ENCODE measurements around the gene LARGE1. TPM values are rescaled to one million over a fixed set of nuclear protein-coding genes. Genes with fewer than 3 reads are reported as not detected.

Gene LARGE1
- total RNA-seq, 1 donor from 2014 or later: 195 TPM

GRCh38 chr22:33631777-33632176, 288.5 kb downstream of the LARGE1 start:
- no peak overlapping the region for H3K4me3 Mint-ChIP-seq (ENCODE audit: low read depth)
- H3K36me3 Mint-ChIP-seq (ENCODE audit: insufficient read depth): peaks cover 26% of the 10 kb centered on the region
- TF ChIP-seq, protein P1, sequence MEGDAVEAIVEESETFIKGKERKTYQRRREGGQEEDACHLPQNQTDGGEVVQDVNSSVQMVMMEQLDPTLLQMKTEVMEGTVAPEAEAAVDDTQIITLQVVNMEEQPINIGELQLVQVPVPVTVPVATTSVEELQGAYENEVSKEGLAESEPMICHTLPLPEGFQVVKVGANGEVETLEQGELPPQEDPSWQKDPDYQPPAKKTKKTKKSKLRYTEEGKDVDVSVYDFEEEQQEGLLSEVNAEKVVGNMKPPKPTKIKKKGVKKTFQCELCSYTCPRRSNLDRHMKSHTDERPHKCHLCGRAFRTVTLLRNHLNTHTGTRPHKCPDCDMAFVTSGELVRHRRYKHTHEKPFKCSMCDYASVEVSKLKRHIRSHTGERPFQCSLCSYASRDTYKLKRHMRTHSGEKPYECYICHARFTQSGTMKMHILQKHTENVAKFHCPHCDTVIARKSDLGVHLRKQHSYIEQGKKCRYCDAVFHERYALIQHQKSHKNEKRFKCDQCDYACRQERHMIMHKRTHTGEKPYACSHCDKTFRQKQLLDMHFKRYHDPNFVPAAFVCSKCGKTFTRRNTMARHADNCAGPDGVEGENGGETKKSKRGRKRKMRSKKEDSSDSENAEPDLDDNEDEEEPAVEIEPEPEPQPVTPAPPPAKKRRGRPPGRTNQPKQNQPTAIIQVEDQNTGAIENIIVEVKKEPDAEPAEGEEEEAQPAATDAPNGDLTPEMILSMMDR (IDR thresholded peaks at IDR 0.05; ENCODE audit: unreplicated experiment): no peak
- H3K9me3 Mint-ChIP-seq (ENCODE audit: low read depth): peaks cover 3% of the 10 kb centered on the region
- H3K4me1 Mint-ChIP-seq (ENCODE audit: low read depth): peaks cover 5% of the 10 kb centered on the region
- no peaks in the 10 kb centered on the region for H3K27me3 Mint-ChIP-seq
- no peak overlapping the region for H3K27ac Mint-ChIP-seq
- no peak for DNase-seq (ENCODE audit: low spot score, unreplicated experiment)

- H3K27ac Mint-ChIP-seq: no peak overlapping the region
- TF ChIP-seq, protein P1 (IDR thresholded peaks at IDR 0.05; ENCODE audit: unreplicated experiment): no peak
- H3K4me1 Mint-ChIP-seq (ENCODE audit: low read depth): no peaks in the 10 kb centered on the region
- H3K27me3 Mint-ChIP-seq: no peaks in the 10 kb centered on the region
- H3K36me3 Mint-ChIP-seq (ENCODE audit: insufficient read depth): peaks cover 37% of the 10 kb centered on the region
- no peak overlapping the region for H3K4me3 Mint-ChIP-seq (ENCODE audit: low read depth)
- H3K9me3 Mint-ChIP-seq (ENCODE audit: low read depth): no peaks in the 10 kb centered on the region
- DNase-seq (ENCODE audit: low spot score, unreplicated experiment): no peak
Observed at GRCh38 chr22:33625959-33626358, 294.3 kb downstream of the LARGE1 start.

- no peak overlapping the region for H3K4me3 Mint-ChIP-seq (ENCODE audit: low read depth)
- TF ChIP-seq, protein P1 (IDR thresholded peaks at IDR 0.05; ENCODE audit: unreplicated experiment): no peak
- H3K27me3 Mint-ChIP-seq: no peaks in the 10 kb centered on the region
- peaks cover 33% of the 10 kb centered on the region for H3K36me3 Mint-ChIP-seq (ENCODE audit: insufficient read depth)
- H3K27ac Mint-ChIP-seq: peak overlapping the region; percentile 24
- no peak for DNase-seq (ENCODE audit: low spot score, unreplicated experiment)
- peaks cover 3% of the 10 kb centered on the region for H3K9me3 Mint-ChIP-seq (ENCODE audit: low read depth)
- H3K4me1 Mint-ChIP-seq (ENCODE audit: low read depth): peaks cover under 1% of the 10 kb centered on the region
Observed at GRCh38 chr22:33620085-33620484, 300.2 kb downstream of the LARGE1 start.

DNA sequence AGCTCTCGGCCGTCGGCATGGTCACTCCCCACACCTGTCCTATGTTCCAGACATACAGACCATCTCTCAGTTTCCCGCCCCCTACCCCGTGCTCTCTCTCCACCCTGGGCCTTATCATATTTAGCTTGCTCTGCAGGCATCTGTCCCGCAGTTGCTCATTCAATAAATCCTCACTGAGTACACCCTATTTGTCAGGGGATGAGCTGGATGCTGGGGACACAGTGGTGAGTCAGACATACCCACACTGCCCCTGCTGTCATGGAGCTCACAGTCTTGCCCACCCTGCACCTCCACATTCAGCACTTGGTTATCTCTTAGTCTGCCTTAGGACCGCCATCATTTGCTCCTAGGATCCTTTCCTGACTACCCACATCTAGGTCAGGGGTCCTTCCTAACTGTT, 313.8 kb downstream of the LARGE1 start:
- no peak overlapping the region for H3K4me3 Mint-ChIP-seq (ENCODE audit: low read depth)
- TF ChIP-seq, protein P1 (IDR thresholded peaks at IDR 0.05; ENCODE audit: unreplicated experiment): no peak
- no peaks in the 10 kb centered on the region for H3K27me3 Mint-ChIP-seq
- H3K4me1 Mint-ChIP-seq (ENCODE audit: low read depth): peaks cover 15% of the 10 kb centered on the region
- no peak overlapping the region for H3K27ac Mint-ChIP-seq
- H3K9me3 Mint-ChIP-seq (ENCODE audit: low read depth): no peaks in the 10 kb centered on the region
- H3K36me3 Mint-ChIP-seq (ENCODE audit: insufficient read depth): peaks cover 37% of the 10 kb centered on the region
- no peak for DNase-seq (ENCODE audit: low spot score, unreplicated experiment)

- Mint-ChIP-seq H3K9me3 (ENCODE audit: low read depth) (no peaks in the 10 kb centered on the region), H3K27me3 (no peaks in the 10 kb centered on the region), H3K36me3 (ENCODE audit: insufficient read depth) (peaks cover 40% of the 10 kb centered on the region), H3K27ac (peak overlapping the region; percentile 56), H3K4me3 (ENCODE audit: low read depth) (peak overlapping the region; percentile 3), H3K4me1 (ENCODE audit: low read depth) (peaks cover 15% of the 10 kb centered on the region)
- no peak for DNase-seq (ENCODE audit: low spot score, unreplicated experiment)
- TF ChIP-seq, protein P1 (IDR thresholded peaks at IDR 0.05; ENCODE audit: unreplicated experiment): no peak
Observed at GRCh38 chr22:33605666-33606065, 314.6 kb downstream of the LARGE1 start.
